ENCODE results near the gene RNF183.

The RNF183 gene

GRCh38 chr9:113349066-113349444, 45.9 kb upstream of the RNF183 start:
- Histone ChIP-seq H3K4me1 (peaks cover 10% of the 10 kb centered on the region), H3K9me3 (no peaks in the 10 kb centered on the region; the same call in 1 of the 2 replicates), H3K4me3 (ENCODE audit: low read depth, low read length) (no peak overlapping the region), H3K36me3 (no peaks in the 10 kb centered on the region), H3K27me3 (peaks cover 11% of the 10 kb centered on the region)
- TF ChIP-seq, protein P1, sequence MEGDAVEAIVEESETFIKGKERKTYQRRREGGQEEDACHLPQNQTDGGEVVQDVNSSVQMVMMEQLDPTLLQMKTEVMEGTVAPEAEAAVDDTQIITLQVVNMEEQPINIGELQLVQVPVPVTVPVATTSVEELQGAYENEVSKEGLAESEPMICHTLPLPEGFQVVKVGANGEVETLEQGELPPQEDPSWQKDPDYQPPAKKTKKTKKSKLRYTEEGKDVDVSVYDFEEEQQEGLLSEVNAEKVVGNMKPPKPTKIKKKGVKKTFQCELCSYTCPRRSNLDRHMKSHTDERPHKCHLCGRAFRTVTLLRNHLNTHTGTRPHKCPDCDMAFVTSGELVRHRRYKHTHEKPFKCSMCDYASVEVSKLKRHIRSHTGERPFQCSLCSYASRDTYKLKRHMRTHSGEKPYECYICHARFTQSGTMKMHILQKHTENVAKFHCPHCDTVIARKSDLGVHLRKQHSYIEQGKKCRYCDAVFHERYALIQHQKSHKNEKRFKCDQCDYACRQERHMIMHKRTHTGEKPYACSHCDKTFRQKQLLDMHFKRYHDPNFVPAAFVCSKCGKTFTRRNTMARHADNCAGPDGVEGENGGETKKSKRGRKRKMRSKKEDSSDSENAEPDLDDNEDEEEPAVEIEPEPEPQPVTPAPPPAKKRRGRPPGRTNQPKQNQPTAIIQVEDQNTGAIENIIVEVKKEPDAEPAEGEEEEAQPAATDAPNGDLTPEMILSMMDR (IDR thresholded peaks at IDR 0.05; ENCODE audit: low read depth, low read length): no peak
- no peak for DNase-seq

GRCh38 chr9:113348437-113348836, 45.3 kb upstream of the RNF183 start:
- Histone ChIP-seq H3K9me3 (no peaks in the 10 kb centered on the region; the same call in 1 of the 2 replicates), H3K27me3 (peaks cover 11% of the 10 kb centered on the region), H3K4me1 (peaks cover 16% of the 10 kb centered on the region), H3K36me3 (no peaks in the 10 kb centered on the region), H3K4me3 (ENCODE audit: low read depth, low read length) (no peak overlapping the region)
- no peak for DNase-seq
- TF ChIP-seq, protein P1 (IDR thresholded peaks at IDR 0.05; ENCODE audit: low read depth, low read length): no peak

- DNase-seq: no peak
- Histone ChIP-seq H3K27me3 (peaks cover 11% of the 10 kb centered on the region), H3K36me3 (no peaks in the 10 kb centered on the region), H3K4me3 (ENCODE audit: low read depth, low read length) (no peak overlapping the region), H3K4me1 (peaks cover 17% of the 10 kb centered on the region), H3K9me3 (no peaks in the 10 kb centered on the region; the same call in 1 of the 2 replicates)
- TF ChIP-seq, protein P1 (IDR thresholded peaks at IDR 0.05; ENCODE audit: low read depth, low read length): no peak
Measured at GRCh38 chr9:113345671-113346070, 42.5 kb upstream of the RNF183 start.

- H3K36me3 ChIP-seq: no peaks in the 10 kb centered on the region
- H3K9me3 ChIP-seq: no peaks in the 10 kb centered on the region; the same call in 1 of the 2 replicates
- H3K4me1 ChIP-seq: peaks cover 12% of the 10 kb centered on the region
- no peak overlapping the region for H3K4me3 ChIP-seq (ENCODE audit: low read depth, low read length)
- TF ChIP-seq, protein P1 (IDR thresholded peaks at IDR 0.05; ENCODE audit: low read depth, low read length): no peak
- peaks cover 8% of the 10 kb centered on the region for H3K27me3 ChIP-seq
- DNase-seq: no peak
Measured at GRCh38 chr9:113345190-113345589, 42.0 kb upstream of the RNF183 start.

GRCh38 chr9:113343732-113344231, 40.6 kb upstream of the RNF183 start:
- Histone ChIP-seq H3K9me3 (no peaks in the 10 kb centered on the region), H3K4me1 (peaks cover 9% of the 10 kb centered on the region; the same call in 1 of the 2 replicates), H3K27me3 (no peaks in the 10 kb centered on the region), H3K36me3 (no peaks in the 10 kb centered on the region), H3K4me3 (ENCODE audit: low read depth, low read length) (no peak overlapping the region)
- peak; percentile 67 for DNase-seq
- TF ChIP-seq, protein P1 (IDR thresholded peaks at IDR 0.05; ENCODE audit: low read depth, low read length): no peak

DNA sequence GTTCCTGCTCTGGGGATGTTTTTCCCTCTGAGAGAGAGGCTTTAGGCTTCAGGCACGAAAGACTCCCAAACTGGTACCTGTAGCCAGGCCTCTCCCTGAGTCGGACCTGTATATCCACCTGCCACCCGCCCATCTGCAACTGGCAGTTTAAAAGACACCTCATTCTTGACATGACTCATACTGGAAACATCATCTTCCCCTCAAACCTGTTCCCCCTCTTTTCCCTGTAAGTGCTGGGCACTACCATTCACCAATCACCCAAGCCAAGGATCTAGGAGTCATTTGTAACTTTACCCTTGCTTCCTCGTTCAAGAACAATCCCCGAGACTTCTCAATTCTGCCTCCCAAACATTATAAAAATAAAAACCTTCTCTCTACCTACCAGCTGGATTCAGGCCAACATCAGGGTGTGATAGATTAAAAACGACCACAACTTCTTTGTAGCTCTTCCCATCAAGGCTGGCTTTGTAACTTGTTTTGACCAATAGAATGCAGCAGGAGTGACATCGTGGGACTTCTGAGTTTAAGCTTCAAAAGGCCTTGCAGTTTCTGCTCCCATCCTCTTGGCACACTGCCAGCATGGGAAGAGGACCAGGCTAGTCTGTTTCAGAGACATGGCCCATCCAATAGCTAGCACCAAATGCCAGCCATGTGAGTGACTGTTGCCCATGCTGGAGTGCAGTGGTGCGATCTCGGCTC, 38.7 kb upstream of the RNF183 start:
- DNase-seq: peak; percentile 72
- peaks cover 9% of the 10 kb centered on the region; the same call in 1 of the 2 replicates for H3K4me1 ChIP-seq
- H3K9me3 ChIP-seq: no peaks in the 10 kb centered on the region
- no peaks in the 10 kb centered on the region for H3K27me3 ChIP-seq
- no peak overlapping the region for H3K4me3 ChIP-seq (ENCODE audit: low read depth, low read length)
- H3K36me3 ChIP-seq: no peaks in the 10 kb centered on the region
- TF ChIP-seq, protein P1 (IDR thresholded peaks at IDR 0.05; ENCODE audit: low read depth, low read length): no peak

Measured in BE2C (cell line).